HEK293 (cell line): ENCODE measurements around the gene RHPN2.

ENCODE experiments used
- ATF2 ChIP-seq: fragments of 450-650 bp; formaldehyde crosslinking; IDR thresholded peaks from 2 replicates; pipeline ENCODE4 v1.5.1; 2016; ENCODE audit warnings: missing biosample characterization, missing genetic modification characterization, low read depth
- BCL11A ChIP-seq: fragments of 450-650 bp; formaldehyde crosslinking; IDR thresholded peaks from 2 replicates; pipeline ENCODE4 v1.5.1; 2016; ENCODE audit warnings: low read depth, missing biosample characterization, missing genetic modification characterization
- BCL11B ChIP-seq: fragments of 450-650 bp; formaldehyde crosslinking; IDR thresholded peaks from 2 replicates; pipeline ENCODE4 v1.5.1; 2016; ENCODE audit warnings: low read depth, missing biosample characterization, missing genetic modification characterization
- FEZF1 ChIP-seq: fragments of 450-650 bp; formaldehyde crosslinking; IDR thresholded peaks from 2 replicates; pipeline ENCODE4 v1.5.1; 2016; ENCODE audit warnings: missing biosample characterization, missing genetic modification characterization
- GLIS2 ChIP-seq: fragments of 450-650 bp; formaldehyde crosslinking; IDR thresholded peaks from 2 replicates; pipeline ENCODE4 v1.5.1; 2016; ENCODE audit warnings: missing biosample characterization, missing genetic modification characterization
- KLF7 ChIP-seq: fragments of 450-650 bp; formaldehyde crosslinking; IDR thresholded peaks from 2 replicates; pipeline ENCODE4 v1.5.1; 2016; ENCODE audit warnings: missing biosample characterization, missing genetic modification characterization, borderline replicate concordance
- PRDM1 ChIP-seq: fragments of 450-650 bp; formaldehyde crosslinking; IDR thresholded peaks from 2 replicates; pipeline ENCODE4; 2016; ENCODE audit warnings: missing biosample characterization, missing genetic modification characterization
- ZNF146 ChIP-seq: fragments of 450-650 bp; formaldehyde crosslinking; IDR thresholded peaks from 2 replicates; pipeline ENCODE4 v1.5.1; 2016; ENCODE audit warnings: missing biosample characterization, missing genetic modification characterization
- ZNF302 ChIP-seq: fragments of 450-650 bp; formaldehyde crosslinking; IDR thresholded peaks from 2 replicates; pipeline ENCODE4 v1.5.1; 2016; ENCODE audit warnings: missing biosample characterization, missing genetic modification characterization, low read depth
- ZNF423 ChIP-seq: fragments of 450-650 bp; formaldehyde crosslinking; IDR thresholded peaks from 2 replicates; pipeline ENCODE4 v1.5.1; 2016; ENCODE audit warnings: missing biosample characterization, missing genetic modification characterization
- ZNF426 ChIP-seq: fragments of 450-650 bp; formaldehyde crosslinking; IDR thresholded peaks from 2 replicates; pipeline ENCODE4 v1.5.1; 2017; ENCODE audit warnings: missing biosample characterization, missing genetic modification characterization, mild to moderate bottlenecking, inconsistent platforms, moderate library complexity
- ZNF433 ChIP-seq: fragments of 450-650 bp; formaldehyde crosslinking; IDR thresholded peaks from 2 replicates; pipeline ENCODE4 v1.5.1; 2016; ENCODE audit warnings: missing biosample characterization, missing genetic modification characterization, low read depth
- ZNF48 ChIP-seq: fragments of 450-650 bp; formaldehyde crosslinking; IDR thresholded peaks from 2 replicates; pipeline ENCODE4 v1.5.1; 2016; ENCODE audit warnings: missing biosample characterization, missing genetic modification characterization
- ZNF518A ChIP-seq: fragments of 450-650 bp; formaldehyde crosslinking; conservative IDR thresholded peaks from 2 replicates; pipeline ENCODE4 v1.5.1; 2016; ENCODE audit warnings: low read depth, missing biosample characterization, missing genetic modification characterization
- ZNF664 ChIP-seq: fragments of 450-650 bp; formaldehyde crosslinking; IDR thresholded peaks from 2 replicates; pipeline ENCODE4 v1.5.1; 2016; ENCODE audit warnings: missing biosample characterization, missing genetic modification characterization
- ZNF701 ChIP-seq: fragments of 450-650 bp; formaldehyde crosslinking; IDR thresholded peaks from 2 replicates; pipeline ENCODE4 v1.5.1; 2016; ENCODE audit warnings: missing biosample characterization, missing genetic modification characterization
- ZNF747 ChIP-seq: fragments of 450-650 bp; formaldehyde crosslinking; IDR thresholded peaks from 2 replicates; pipeline ENCODE4 v1.5.1; 2016; ENCODE audit warnings: missing biosample characterization, missing genetic modification characterization
- TF ChIP-seq, protein P1 (sequence below): fragments of 450-650 bp; formaldehyde crosslinking; IDR thresholded peaks from 2 replicates; pipeline ENCODE4 v1.5.1; 2016; ENCODE audit warnings: missing biosample characterization, missing genetic modification characterization
- TF ChIP-seq, protein P2 (sequence below): fragments of 450-650 bp; formaldehyde crosslinking; IDR thresholded peaks from 2 replicates; pipeline ENCODE4 v1.5.1; 2016; ENCODE audit warnings: missing biosample characterization, missing genetic modification characterization
- TF ChIP-seq, protein P3 (sequence below): fragments of 450-650 bp; formaldehyde crosslinking; IDR thresholded peaks from 2 replicates; pipeline ENCODE4 v1.5.1; 2017; ENCODE audit warnings: missing biosample characterization, missing genetic modification characterization

The RHPN2 gene

DNA sequence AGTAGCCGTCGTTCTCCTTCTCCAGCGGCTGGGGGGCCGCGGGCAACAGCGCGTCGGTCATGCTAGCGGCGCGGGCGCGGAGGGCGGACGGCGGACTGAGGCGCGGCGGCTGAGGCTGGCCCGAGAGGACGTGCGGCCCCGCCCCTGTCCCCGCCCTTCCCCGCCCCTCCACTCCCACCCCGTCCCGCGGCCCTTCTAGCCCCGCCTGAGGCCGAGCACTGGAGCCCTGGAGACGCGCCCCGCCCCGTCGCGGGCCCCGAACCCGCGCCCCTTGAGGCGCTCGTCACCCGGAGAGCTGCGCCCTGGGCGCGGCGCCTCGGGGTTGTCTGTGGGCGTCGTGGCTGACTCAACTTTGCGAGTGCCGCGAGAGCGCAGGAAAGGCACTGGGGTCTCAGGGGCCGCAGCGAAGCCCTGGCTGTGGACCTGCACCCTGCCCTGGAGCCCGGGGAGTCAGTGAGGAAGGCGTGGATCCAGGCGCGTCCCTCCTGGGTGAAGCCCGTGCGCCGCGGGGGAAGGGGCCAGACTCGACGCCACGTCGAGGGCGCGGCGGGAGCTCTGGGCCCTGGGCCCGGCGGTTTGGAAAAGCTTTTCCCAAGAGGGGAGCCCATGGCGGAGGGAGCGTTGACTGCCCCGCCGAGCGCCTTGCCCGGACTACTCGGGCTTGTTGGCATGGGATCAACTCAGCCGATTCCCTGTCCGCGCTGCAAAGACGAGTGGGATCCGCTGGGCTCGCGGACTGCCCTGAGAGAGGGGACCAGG lies at the start of gene RHPN2 (continued):
- TF ChIP-seq ZNF518A (tag by site-specific recombination) (no peak), ZNF747 (tag by site-specific recombination) (no peak), ZNF664 (no peak), KLF7 (tag by site-specific recombination) (0 out of 2 replicates have a peak, but pooled peaks have one; percentile 73), ZNF48 (tag by site-specific recombination) (no peak), BCL11A (tag by site-specific recombination) (no peak), ATF2 (tag by site-specific recombination) (no peak), ZNF423 (peak; percentile 97), ZNF433 (tag by site-specific recombination) (no peak), ZNF701 (tag by site-specific recombination) (0 out of 2 replicates have a peak, but pooled peaks have one; percentile 44), ZNF146 (tag by site-specific recombination) (no peak), GLIS2 (tag by site-specific recombination) (no peak), FEZF1 (tag by site-specific recombination) (no peak), ZNF302 (tag by site-specific recombination) (no peak), PRDM1 (no peak), BCL11B (peak; percentile 62; the same call in 1 of the 2 replicates), ZNF426 (tag by site-specific recombination) (no peak)
- TF ChIP-seq, protein P1, sequence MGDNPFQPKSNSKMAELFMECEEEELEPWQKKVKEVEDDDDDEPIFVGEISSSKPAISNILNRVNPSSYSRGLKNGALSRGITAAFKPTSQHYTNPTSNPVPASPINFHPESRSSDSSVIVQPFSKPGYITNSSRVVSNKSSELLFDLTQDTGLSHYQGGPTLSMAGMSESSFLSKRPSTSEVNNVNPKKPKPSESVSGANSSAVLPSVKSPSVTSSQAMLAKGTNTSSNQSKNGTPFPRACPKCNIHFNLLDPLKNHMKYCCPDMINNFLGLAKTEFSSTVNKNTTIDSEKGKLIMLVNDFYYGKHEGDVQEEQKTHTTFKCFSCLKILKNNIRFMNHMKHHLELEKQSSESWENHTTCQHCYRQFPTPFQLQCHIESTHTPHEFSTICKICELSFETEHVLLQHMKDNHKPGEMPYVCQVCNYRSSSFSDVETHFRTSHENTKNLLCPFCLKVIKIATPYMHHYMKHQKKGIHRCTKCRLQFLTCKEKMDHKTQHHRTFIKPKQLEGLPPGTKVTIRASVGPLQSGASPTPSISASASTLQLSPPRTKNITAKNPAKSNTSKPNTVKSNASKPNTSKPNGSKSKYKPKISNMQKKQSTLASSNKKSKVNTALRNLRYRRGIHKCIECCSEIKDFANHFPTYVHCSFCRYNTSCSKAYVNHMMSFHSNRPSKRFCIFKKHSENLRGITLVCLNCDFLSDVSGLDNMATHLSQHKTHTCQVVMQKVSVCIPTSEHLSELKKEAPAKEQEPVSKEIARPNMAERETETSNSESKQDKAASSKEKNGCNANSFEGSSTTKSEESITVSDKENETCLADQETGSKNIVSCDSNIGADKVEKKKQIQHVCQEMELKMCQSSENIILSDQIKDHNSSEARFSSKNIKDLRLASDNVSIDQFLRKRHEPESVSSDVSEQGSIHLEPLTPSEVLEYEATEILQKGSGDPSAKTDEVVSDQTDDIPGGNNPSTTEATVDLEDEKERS (tag by site-specific recombination) = no peak
- TF ChIP-seq, protein P2, sequence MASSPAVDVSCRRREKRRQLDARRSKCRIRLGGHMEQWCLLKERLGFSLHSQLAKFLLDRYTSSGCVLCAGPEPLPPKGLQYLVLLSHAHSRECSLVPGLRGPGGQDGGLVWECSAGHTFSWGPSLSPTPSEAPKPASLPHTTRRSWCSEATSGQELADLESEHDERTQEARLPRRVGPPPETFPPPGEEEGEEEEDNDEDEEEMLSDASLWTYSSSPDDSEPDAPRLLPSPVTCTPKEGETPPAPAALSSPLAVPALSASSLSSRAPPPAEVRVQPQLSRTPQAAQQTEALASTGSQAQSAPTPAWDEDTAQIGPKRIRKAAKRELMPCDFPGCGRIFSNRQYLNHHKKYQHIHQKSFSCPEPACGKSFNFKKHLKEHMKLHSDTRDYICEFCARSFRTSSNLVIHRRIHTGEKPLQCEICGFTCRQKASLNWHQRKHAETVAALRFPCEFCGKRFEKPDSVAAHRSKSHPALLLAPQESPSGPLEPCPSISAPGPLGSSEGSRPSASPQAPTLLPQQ = no peak
- TF ChIP-seq, protein P3, sequence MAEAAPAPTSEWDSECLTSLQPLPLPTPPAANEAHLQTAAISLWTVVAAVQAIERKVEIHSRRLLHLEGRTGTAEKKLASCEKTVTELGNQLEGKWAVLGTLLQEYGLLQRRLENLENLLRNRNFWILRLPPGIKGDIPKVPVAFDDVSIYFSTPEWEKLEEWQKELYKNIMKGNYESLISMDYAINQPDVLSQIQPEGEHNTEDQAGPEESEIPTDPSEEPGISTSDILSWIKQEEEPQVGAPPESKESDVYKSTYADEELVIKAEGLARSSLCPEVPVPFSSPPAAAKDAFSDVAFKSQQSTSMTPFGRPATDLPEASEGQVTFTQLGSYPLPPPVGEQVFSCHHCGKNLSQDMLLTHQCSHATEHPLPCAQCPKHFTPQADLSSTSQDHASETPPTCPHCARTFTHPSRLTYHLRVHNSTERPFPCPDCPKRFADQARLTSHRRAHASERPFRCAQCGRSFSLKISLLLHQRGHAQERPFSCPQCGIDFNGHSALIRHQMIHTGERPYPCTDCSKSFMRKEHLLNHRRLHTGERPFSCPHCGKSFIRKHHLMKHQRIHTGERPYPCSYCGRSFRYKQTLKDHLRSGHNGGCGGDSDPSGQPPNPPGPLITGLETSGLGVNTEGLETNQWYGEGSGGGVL = peak; percentile 19
